NOMO-1 treated with DMSO at 0.1 percent for 48 hours (cell line): ENCODE data around the gene ARPC1A.

Experiments used
- DNase-seq: peaks from one replicate; lab custom pipeline; 2025; ENCODE audit not compliant: unreplicated experiment; lab: John Stamatoyannopoulos, UW

ARPC1A gene

GRCh38 chr7:99406557-99406956, 80.9 kb downstream of the ARPC1A start:
- no peak for DNase-seq

GRCh38 chr7:99407872-99408378, 82.2 kb downstream of the ARPC1A start:
- no peak for DNase-seq

- peak; percentile 97 for DNase-seq
Observed at GRCh38 chr7:99408379-99409191, 82.9 kb downstream of the ARPC1A start, which contains the start of the genes BUD31 and PDAP1. BUD31 (plus strand) TSS chr7:99408969; CDS start chr7:99411093, 2,124 bp downstream. PDAP1 (minus strand) TSS chr7:99408597; CDS start chr7:99408548, 49 bp downstream.

- DNase-seq, result peak; percentile 61
Observed at GRCh38 chr7:99409192-99409572, 83.5 kb downstream of the ARPC1A start.

- DNase-seq, result no peak
Observed at GRCh38 chr7:99409806-99410205, 84.1 kb downstream of the ARPC1A start.

- DNase-seq, result no peak
Observed at GRCh38 chr7:99410635-99411034, 84.9 kb downstream of the ARPC1A start.

GRCh38 chr7:99415513-99416127, 89.9 kb downstream of the ARPC1A start:
- peak; percentile 29 for DNase-seq
